Activated CD4-positive, alpha-beta T cell treated with anti-CD3 and anti-CD28 coated beads for 36 hours (primary cell): ENCODE measurements around the gene KRT9. TPM values are rescaled to one million over a fixed set of nuclear protein-coding genes. Genes with fewer than 3 reads are reported as not detected.
"Not testable (repeated sequence)": the region's sequence is repeated elsewhere in the genome, so short reads cannot be mapped to it uniquely, and the experiment has no call there.

Source experiments
- ATAC-seq: fragments of 200-7000 bp; cut with Tn5 transposase; one replicate; pipeline ENCODE4 v1.10.0; 2021; ENCODE audit warnings: mild to moderate bottlenecking, moderate library complexity
- CTCF ChIA-PET: fragments of 350-600 bp; sonication (Branson Sonifier 250); formaldehyde crosslinking; loops from one replicate; lab custom pipeline; 2021; ENCODE audit warnings: antibody characterized with exemption; lab: Charles Lee
- POLR2A ChIA-PET: fragments of 350-600 bp; sonication (Branson Sonifier 250); formaldehyde crosslinking; loops from one replicate; lab custom pipeline; 2021; ENCODE audit warnings: antibody characterized with exemption, inconsistent platforms; lab: Charles Lee
- DNase-seq: peaks from one replicate; pipeline ENCODE4 v3.0.0-alpha.2; 2020
- H3K27ac Mint-ChIP-seq: one replicate; pipeline ENCODE4 v1.8.0; 2021; ENCODE audit warnings: mixed read lengths
- H3K27me3 Mint-ChIP-seq: one replicate; pipeline ENCODE4 v1.8.0; 2021; ENCODE audit warnings: mixed read lengths
- H3K36me3 Mint-ChIP-seq: one replicate; pipeline ENCODE4 v1.8.0; 2021; ENCODE audit warnings: low read depth, mixed read lengths
- H3K4me1 Mint-ChIP-seq: one replicate; pipeline ENCODE4 v1.8.0; 2021; ENCODE audit warnings: mixed read lengths
- H3K4me3 Mint-ChIP-seq: one replicate; pipeline ENCODE4 v1.8.0; 2021; ENCODE audit warnings: mild to moderate bottlenecking, moderate library complexity, mixed read lengths
- H3K9me3 Mint-ChIP-seq: one replicate; pipeline ENCODE4 v1.8.0; 2021; ENCODE audit warnings: low read depth, mixed read lengths
- intact Hi-C, 2 experiments: fragments of 100-400 bp; cut with DNase I in 1 of 2; cut with micrococcal nuclease in 1 of 2; formaldehyde crosslinking; loops; one replicate each; pipeline versions ENCODE4 v1.14.2 to v1.15.1; 2022 to 2024; cut with DNase I, micrococcal nuclease
- total RNA-seq, 2 experiments: library from RNA; stranded (reverse); gene quantifications; one replicate each; pipeline ENCODE4 v1.2.3, GENCODE V29; 2021

KRT9 gene
- total RNA-seq, 2 experiments from 2014 or later: not detected

GRCh38 chr17:41594363-41594915 is 22.6 kb upstream of the KRT9 start:
- Mint-ChIP-seq H3K9me3 (no peaks in the 10 kb centered on the region), H3K4me1 (no peaks in the 10 kb centered on the region), H3K36me3 (no peaks in the 10 kb centered on the region), H3K4me3 (no peak overlapping the region), H3K27ac (no peak overlapping the region), H3K27me3 (peaks cover 7% of the 10 kb centered on the region)
- ChIA-PET CTCF (no interaction called here), POLR2A (no interaction called here)
- no peak for DNase-seq
- no peak for ATAC-seq
- intact Hi-C loops: no loop called here

DNA sequence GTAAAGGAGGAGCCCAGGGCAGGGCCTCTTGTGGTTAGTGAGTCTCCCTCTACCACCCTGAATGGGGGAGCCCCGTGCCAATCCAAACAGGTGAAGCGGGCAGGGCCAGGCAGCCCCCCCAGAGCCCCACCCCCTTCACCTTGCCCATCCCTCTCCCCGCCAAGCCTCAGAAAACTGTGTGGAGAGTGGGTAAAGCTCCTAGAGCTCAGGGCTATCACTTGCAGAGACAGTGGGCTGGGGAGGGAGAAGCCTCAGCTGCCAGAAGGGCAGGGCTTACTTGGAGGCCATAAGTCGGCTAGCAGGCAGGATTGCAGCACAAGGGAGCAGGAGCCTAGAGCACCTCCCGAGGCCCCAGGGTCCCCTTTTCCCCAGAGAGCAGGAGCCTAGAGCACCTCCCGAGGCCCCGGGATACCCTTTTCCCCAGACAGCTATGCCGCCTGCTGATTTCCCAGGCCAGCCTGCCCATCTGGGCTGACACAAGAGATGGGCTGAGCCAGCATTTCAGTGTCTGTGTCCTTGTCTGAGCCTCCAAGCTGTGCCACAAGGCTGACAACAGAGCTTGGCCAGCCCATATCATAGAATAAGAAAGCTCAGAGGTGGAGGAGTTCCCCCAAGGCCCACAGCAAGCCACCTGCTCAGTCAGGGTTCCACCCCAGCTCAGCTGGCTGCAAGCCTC is 21.6 kb upstream of the KRT9 start:
- H3K4me3 Mint-ChIP-seq: no peak overlapping the region
- DNase-seq (no peak), ATAC-seq (no peak)
- POLR2A ChIA-PET: no interaction called here
- CTCF ChIA-PET: no interaction called here
- no peaks in the 10 kb centered on the region for H3K9me3 Mint-ChIP-seq
- H3K4me1 Mint-ChIP-seq: no peaks in the 10 kb centered on the region
- peaks cover 7% of the 10 kb centered on the region for H3K27me3 Mint-ChIP-seq
- H3K27ac Mint-ChIP-seq: no peak overlapping the region
- intact Hi-C loops: no loop called here
- no peaks in the 10 kb centered on the region for H3K36me3 Mint-ChIP-seq

GRCh38 chr17:41592601-41593305 is 20.9 kb upstream of the KRT9 start:
- CTCF ChIA-PET: no interaction called here
- no peaks in the 10 kb centered on the region for H3K4me1 Mint-ChIP-seq
- POLR2A ChIA-PET: no interaction called here
- no peak overlapping the region for H3K27ac Mint-ChIP-seq
- peaks cover 7% of the 10 kb centered on the region for H3K27me3 Mint-ChIP-seq
- intact Hi-C loops: no loop called here
- H3K9me3 Mint-ChIP-seq: no peaks in the 10 kb centered on the region
- ATAC-seq (no peak), DNase-seq (no peak)
- H3K36me3 Mint-ChIP-seq: no peaks in the 10 kb centered on the region
- no peak overlapping the region for H3K4me3 Mint-ChIP-seq

DNA sequence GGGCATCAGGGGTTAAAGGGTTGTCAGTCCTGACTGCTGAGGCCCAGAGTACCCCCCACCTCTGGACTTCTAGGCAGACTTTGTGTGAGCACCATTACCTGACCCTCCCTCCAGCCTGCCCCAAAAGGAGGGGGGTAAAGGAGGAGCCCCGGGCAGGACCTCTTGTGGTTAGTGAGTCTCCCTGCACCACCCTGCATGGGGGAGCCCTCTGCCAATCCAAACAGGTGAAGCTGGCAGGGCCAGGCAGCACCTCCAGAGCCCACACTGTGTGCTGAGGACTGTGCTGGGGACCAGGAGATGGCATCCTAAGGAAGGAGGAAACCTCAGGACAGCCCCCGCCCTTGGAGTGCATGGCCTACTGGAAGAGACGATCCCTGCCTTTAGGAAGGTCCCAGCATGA is 17.4 kb upstream of the KRT9 start:
- DNase-seq (no peak), ATAC-seq (no peak)
- Mint-ChIP-seq H3K27me3 (peaks cover 5% of the 10 kb centered on the region), H3K4me1 (no peaks in the 10 kb centered on the region), H3K36me3 (no peaks in the 10 kb centered on the region), H3K4me3 (no peak overlapping the region), H3K27ac (no peak overlapping the region), H3K9me3 (no peaks in the 10 kb centered on the region)
- intact Hi-C loops: no loop called here
- ChIA-PET POLR2A (no interaction called here), CTCF (interaction anchor here (0.9 kb wide), 1 partner anchor 13 kb away, joined by 3 read pairs; no protein-coding TSS in a partner anchor)

GRCh38 chr17:41588126-41588810 is 16.4 kb upstream of the KRT9 start:
- Mint-ChIP-seq H3K4me1 (no peaks in the 10 kb centered on the region), H3K36me3 (no peaks in the 10 kb centered on the region), H3K27me3 (peaks cover 3% of the 10 kb centered on the region), H3K9me3 (no peaks in the 10 kb centered on the region), H3K27ac (no peak overlapping the region), H3K4me3 (no peak overlapping the region)
- intact Hi-C loops: no loop called here
- ChIA-PET CTCF (interaction anchor here (0.6 to 0.8 kb wide), 3 partner anchors 9 to 381 kb away, joined by 3 read pairs; no protein-coding TSS in a partner anchor), POLR2A (no interaction called here)
- ATAC-seq (no peak), DNase-seq (no peak)

- CTCF ChIA-PET: no interaction called here
- H3K9me3 Mint-ChIP-seq: no peaks in the 10 kb centered on the region
- H3K4me3 Mint-ChIP-seq: no peak within 1 kb of the TSS
These were observed 15.1 kb upstream of the KRT9 start, which contains the start of gene KRT14 for GRCh38 chr17:41586863-41587495. Gene KRT14, minus strand, starts transcription at chr17:41586895. Its CDS starts 61 bp downstream, at chr17:41586834.

GRCh38 chr17:41585301-41586056 is 13.6 kb upstream of the KRT9 start:
- intact Hi-C loops: no loop called here
- Mint-ChIP-seq H3K27me3 (peaks cover 2% of the 10 kb centered on the region), H3K27ac (no peak overlapping the region), H3K4me1 (no peaks in the 10 kb centered on the region), H3K36me3 (no peaks in the 10 kb centered on the region), H3K9me3 (no peaks in the 10 kb centered on the region), H3K4me3 (no peak overlapping the region)
- no peak for ATAC-seq
- DNase-seq: no peak
- CTCF ChIA-PET: interaction anchor here (0.6 to 1.4 kb wide), 3 partner anchors 37 to 90 kb away, joined by 3 read pairs; no protein-coding TSS in a partner anchor
- POLR2A ChIA-PET: no interaction called here

More at GRCh38 chr17:41586863-41587495, 15.1 kb upstream of the KRT9 start, which contains the start of gene KRT14:
- H3K27ac Mint-ChIP-seq: no peak within 1 kb of the TSS
- no peak for ATAC-seq
- H3K27me3 Mint-ChIP-seq: peaks cover 5% of the 10 kb centered on the region
- POLR2A ChIA-PET: no interaction called here
- H3K4me1 Mint-ChIP-seq: no peaks in the 10 kb centered on the region
- intact Hi-C loops: no loop called here
- no peaks in the 10 kb centered on the region for H3K36me3 Mint-ChIP-seq
- no peak for DNase-seq

DNA sequence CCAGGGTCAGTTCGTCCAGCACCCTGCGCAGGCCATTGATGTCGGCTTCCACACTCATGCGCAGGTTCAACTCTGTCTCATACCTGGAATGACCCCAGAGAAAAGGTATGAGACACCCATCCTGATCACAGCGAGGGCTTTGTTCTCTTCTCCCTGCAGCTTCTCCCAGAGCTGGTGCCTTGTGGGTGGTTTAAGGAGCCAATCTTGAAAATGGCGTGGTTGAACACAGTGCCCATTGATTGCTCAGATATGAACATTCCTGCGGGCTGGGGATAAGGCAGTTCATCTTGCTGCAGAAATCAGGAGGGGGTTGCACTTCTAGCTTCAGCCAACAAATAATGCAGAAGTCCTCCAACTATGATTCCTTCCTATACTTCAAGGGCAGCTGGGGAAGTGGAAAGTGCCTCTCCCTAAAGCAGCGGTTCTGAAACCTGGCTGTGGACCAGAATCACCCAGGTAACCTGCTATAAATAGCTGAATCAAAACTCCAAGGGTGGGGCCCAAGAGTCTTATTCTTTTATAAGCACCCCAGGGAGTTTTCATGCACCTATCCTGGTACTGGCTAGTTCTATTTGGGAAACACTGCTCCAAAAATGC is 12.6 kb upstream of the KRT9 start:
- ATAC-seq, intact Hi-C loops, H3K4me1 Mint-ChIP-seq, DNase-seq, H3K36me3 Mint-ChIP-seq, H3K27me3 Mint-ChIP-seq, H3K27ac Mint-ChIP-seq, H3K9me3 Mint-ChIP-seq, H3K4me3 Mint-ChIP-seq: not testable (repeated sequence)
- CTCF ChIA-PET: interaction anchor here (0.6 to 1.4 kb wide), 4 partner anchors 36 to 89 kb away, joined by 3 read pairs; no protein-coding TSS in a partner anchor
- POLR2A ChIA-PET: interaction anchor here (0.7 kb wide), 1 partner anchor 724 kb away, joined by 3 read pairs; no protein-coding TSS in a partner anchor

DNA sequence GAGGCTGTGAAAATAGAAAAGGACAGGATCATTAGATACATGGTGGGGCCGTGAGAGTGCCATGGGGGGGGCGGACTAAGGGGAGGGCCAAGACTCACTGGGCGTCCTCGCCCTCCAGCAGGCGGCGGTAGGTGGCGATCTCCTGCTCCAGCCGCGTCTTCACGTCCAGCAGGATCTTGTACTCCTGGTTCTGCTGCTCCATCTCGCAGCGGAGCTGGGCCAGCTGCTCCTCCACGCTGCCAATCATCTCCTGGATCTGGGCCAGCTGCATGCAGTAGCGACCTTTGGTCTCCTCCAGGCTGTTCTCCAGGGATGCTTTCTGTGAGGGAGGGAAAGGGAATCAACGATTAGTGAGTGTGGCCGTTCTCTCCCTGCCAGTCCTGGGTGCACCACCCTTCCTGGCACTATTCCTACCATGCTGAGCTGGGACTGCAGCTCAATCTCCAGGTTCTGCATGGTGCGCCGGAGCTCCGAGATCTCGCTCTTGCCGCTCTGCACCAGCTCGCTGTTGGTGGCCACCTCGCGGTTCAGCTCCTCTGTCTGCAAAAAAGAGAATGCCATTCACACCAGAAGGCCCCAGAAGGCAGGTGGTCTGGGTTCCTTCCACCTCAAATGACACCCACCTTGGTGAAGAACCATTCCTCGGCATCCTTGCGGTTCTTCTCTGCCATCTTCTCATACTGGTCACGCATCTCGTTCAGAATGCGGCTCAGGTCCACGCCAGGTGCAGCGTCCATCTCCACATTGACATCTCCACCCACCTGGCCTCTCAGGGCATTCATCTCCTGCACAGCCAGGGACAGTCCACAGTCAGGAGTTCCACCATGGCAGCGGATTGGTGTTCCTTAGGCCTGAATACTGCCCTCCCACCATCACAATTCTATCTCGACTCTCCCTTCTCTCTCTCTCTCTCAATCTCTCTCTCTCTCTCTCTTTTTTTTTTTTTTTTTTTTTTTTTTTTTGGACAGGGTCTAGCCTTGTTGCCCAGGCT is 11.6 kb upstream of the KRT9 start:
- H3K4me1 Mint-ChIP-seq: no peaks in the 10 kb centered on the region
- no peaks in the 10 kb centered on the region for H3K9me3 Mint-ChIP-seq
- ChIA-PET POLR2A (no interaction called here), CTCF (interaction anchor here (0.6 to 1.4 kb wide), 2 partner anchors 35 to 65 kb away, joined by 3 read pairs; no protein-coding TSS in a partner anchor)
- DNase-seq (no peak), ATAC-seq (no peak)
- H3K36me3 Mint-ChIP-seq: no peaks in the 10 kb centered on the region
- H3K4me3 Mint-ChIP-seq: no peak overlapping the region
- H3K27me3 Mint-ChIP-seq: peaks cover 5% of the 10 kb centered on the region
- H3K27ac Mint-ChIP-seq: no peak overlapping the region
- intact Hi-C loops: no loop called here
